Measurements from ENCODE around the gene CPZ. TPM values are rescaled to one million over a fixed set of nuclear protein-coding genes. Genes with fewer than 3 reads are reported as not detected.

The CPZ gene
- total RNA-seq, 1 donor from 2014 or later = 0.86 TPM

DNA sequence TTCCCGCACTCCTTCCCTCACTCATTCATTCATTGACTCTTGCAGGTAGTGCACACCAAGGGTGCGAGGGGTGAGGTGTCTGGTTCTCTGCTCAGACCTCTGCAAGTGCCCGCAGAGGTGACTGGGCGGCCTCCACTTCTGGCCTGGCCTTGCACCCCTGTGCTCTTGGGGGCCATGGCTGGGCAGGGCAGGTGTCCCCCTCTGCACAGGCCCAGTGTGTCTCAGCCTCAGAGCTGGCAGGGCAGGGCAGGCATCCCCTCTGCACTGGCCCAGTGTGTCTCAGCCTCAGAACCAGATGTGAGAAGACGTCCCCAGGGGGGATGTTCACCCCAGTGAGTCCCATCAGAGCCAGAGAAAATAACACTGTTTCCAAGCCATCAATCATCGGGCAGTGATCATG lies 16.8 kb downstream of the CPZ start:
- DNase-seq (ENCODE audit: low read depth) = no peak
- TF ChIP-seq CTCF (conservative IDR thresholded peaks at IDR 0.05; ENCODE audit: low read depth, low read length) = no peak
- no peak overlapping the region for H3K4me3 ChIP-seq (ENCODE audit: low read depth, low read length)

GRCh38 chr4:8609824-8610350 lies 17.3 kb downstream of the CPZ start:
- no peak for DNase-seq (ENCODE audit: low read depth)
- TF ChIP-seq CTCF (conservative IDR thresholded peaks at IDR 0.05; ENCODE audit: low read depth, low read length) = no peak
- H3K4me3 ChIP-seq (ENCODE audit: low read depth, low read length) = no peak overlapping the region

DNA sequence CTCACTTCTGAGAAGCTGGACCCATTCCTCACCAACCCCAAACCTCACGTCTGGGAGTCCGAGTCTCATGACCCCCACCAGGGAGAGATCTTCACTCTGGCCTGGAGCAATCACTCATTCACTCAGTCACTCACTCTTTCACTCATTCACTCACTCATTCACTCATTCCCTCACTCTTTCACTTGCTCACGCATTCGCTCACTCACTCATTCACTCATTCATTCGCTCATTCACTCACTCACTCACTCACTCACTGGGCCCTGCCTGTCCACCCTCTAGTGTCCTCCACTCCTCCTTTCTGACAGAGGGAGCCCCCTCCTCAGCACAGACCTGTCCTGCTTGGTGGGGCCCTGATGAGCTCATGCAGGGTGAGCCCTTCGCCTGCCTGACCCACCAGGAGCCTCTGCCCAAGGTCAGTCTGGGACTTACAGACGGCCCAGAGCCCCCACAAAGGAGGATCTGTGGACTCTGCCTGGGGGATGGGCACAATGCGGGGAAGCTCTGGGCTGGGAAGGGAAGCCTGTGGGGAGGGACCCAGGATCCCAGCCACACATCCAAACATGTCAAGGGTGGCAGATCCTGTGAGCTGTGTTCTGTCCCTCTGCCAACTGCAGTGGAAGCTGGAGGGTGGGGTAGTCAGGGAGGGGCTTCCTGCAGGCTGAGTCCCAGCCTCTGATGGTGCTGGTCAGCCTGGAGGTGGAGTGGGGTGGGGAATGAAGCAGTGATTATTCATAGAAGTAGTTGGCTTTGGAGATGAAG lies 18.5 kb downstream of the CPZ start:
- no peak for DNase-seq (ENCODE audit: low read depth)
- no peak overlapping the region for H3K4me3 ChIP-seq (ENCODE audit: low read depth, low read length)
- no peak for TF ChIP-seq CTCF (conservative IDR thresholded peaks at IDR 0.05; ENCODE audit: low read depth, low read length)

- TF ChIP-seq CTCF (conservative IDR thresholded peaks at IDR 0.05; ENCODE audit: low read depth, low read length) = no peak
- DNase-seq (ENCODE audit: low read depth) = no peak
- H3K4me3 ChIP-seq (ENCODE audit: low read depth, low read length) = no peak overlapping the region
Observed at GRCh38 chr4:8612646-8613045, 20.1 kb downstream of the CPZ start.

GRCh38 chr4:8613421-8614364 lies 21.1 kb downstream of the CPZ start:
- H3K4me3 ChIP-seq (ENCODE audit: low read depth, low read length) = no peak overlapping the region
- DNase-seq (ENCODE audit: low read depth) = no peak
- TF ChIP-seq CTCF (conservative IDR thresholded peaks at IDR 0.05; ENCODE audit: low read depth, low read length) = no peak

- no peak for TF ChIP-seq CTCF (conservative IDR thresholded peaks at IDR 0.05; ENCODE audit: low read depth, low read length)
- no peak for DNase-seq (ENCODE audit: low read depth)
- H3K4me3 ChIP-seq (ENCODE audit: low read depth, low read length) = no peak overlapping the region
Observed at GRCh38 chr4:8614365-8615193, 22.0 kb downstream of the CPZ start.
